Measurements from ENCODE around the gene MCEMP1. TPM values are rescaled to one million over a fixed set of nuclear protein-coding genes. Genes with fewer than 3 reads are reported as not detected.

Gene MCEMP1
- polyA plus RNA-seq, 4 donors, result 0.03 to 1.4 (median 0.48) TPM

Other genes with a start within 250 kb of the MCEMP1 start
- gene PEX11G, start 188.1 kb upstream of the MCEMP1 start, polyA plus RNA-seq, result 10 to 100 TPM in 2 of 4 donors, 1 to 10 TPM in 2; 9.2 to 19.9 (median 14.4) TPM
- 10 to 100 TPM; 37.3 to 77.5 (median 71.9) TPM for gene ZNF358, start 161.0 kb upstream of the MCEMP1 start, polyA plus RNA-seq
- 10 to 100 TPM; 17.6 to 21.1 (median 18.8) TPM for gene MCOLN1, start 154.5 kb upstream of the MCEMP1 start, polyA plus RNA-seq
- gene PNPLA6, start 141.4 kb upstream of the MCEMP1 start, polyA plus RNA-seq, result 100 to 1,000 TPM in 1 of 4 donors, 10 to 100 TPM in 3; 42.4 to 120 (median 78.4) TPM
- 10 to 100 TPM; 32.4 to 87.4 (median 73.5) TPM for gene CAMSAP3, start 81.2 kb upstream of the MCEMP1 start, polyA plus RNA-seq
- 10 to 100 TPM; 24.3 to 31.8 (median 29.3) TPM for gene XAB2, start 47.5 kb upstream of the MCEMP1 start, polyA plus RNA-seq
- gene PET100, start 47.3 kb upstream of the MCEMP1 start, polyA plus RNA-seq, result 100 to 1,000 TPM in 2 of 4 donors, 10 to 100 TPM in 2; 43.7 to 149 (median 104) TPM
- 1 to 10 TPM in 3 of 4 donors, under 1 TPM in 1; 0.63 to 7.3 (median 2.3) TPM for gene PCP2, start 43.4 kb upstream of the MCEMP1 start, polyA plus RNA-seq
- 100 to 1,000 TPM in 3 of 4 donors, 10 to 100 TPM in 1; 95.2 to 271 (median 181) TPM for gene STXBP2, start 40.0 kb upstream of the MCEMP1 start, polyA plus RNA-seq
- gene RETN, start 8.0 kb upstream of the MCEMP1 start, polyA plus RNA-seq, result 10 to 100 TPM in 1 of 4 donors, 1 to 10 TPM in 1, under 1 TPM in 1, not detected in 1; 0.78 to 10.2 (median 8.1) TPM
- gene TRAPPC5, start 3.7 kb downstream of the MCEMP1 start, polyA plus RNA-seq, result 100 to 1,000 TPM in 2 of 4 donors, 10 to 100 TPM in 2; 47.9 to 166 (median 95.4) TPM
- under 1 TPM in 2 of 4 donors, not detected in 2; 0.27 to 0.90 TPM for gene FCER2, start 25.0 kb downstream of the MCEMP1 start, polyA plus RNA-seq
- gene CLEC4G, start 55.0 kb downstream of the MCEMP1 start, polyA plus RNA-seq, result 1 to 10 TPM in 1 of 4 donors, under 1 TPM in 2, not detected in 1; 0.18 to 1.9 (median 0.73) TPM
- gene CD209, start 70.4 kb downstream of the MCEMP1 start, polyA plus RNA-seq, result 10 to 100 TPM in 1 of 4 donors, 1 to 10 TPM in 2, under 1 TPM in 1; 0.67 to 13.6 (median 3.3) TPM
- under 1 TPM in 2 of 4 donors, not detected in 2; 0.12 to 0.61 TPM for gene CLEC4M, start 86.2 kb downstream of the MCEMP1 start, polyA plus RNA-seq
- gene EVI5L, start 153.1 kb downstream of the MCEMP1 start, polyA plus RNA-seq, result 1 to 10 TPM; 2.9 to 8.4 (median 5.6) TPM
- gene PRR36, start 197.3 kb downstream of the MCEMP1 start, polyA plus RNA-seq, result under 1 TPM in 2 of 4 donors, not detected in 2; 0.22 to 0.47 TPM
- gene LRRC8E, start 211.4 kb downstream of the MCEMP1 start, polyA plus RNA-seq, result under 1 TPM; 0.27 to 0.71 (median 0.60) TPM
- gene MAP2K7, start 226.8 kb downstream of the MCEMP1 start, polyA plus RNA-seq, result 10 to 100 TPM; 17.3 to 27.5 (median 21.6) TPM
- gene TGFBR3L, start 237.7 kb downstream of the MCEMP1 start, polyA plus RNA-seq, result 1 to 10 TPM in 1 of 4 donors, under 1 TPM in 1, not detected in 2; 0.21 to 1.4 TPM
- gene SNAPC2, start 243.2 kb downstream of the MCEMP1 start, polyA plus RNA-seq, result 10 to 100 TPM; 12.4 to 17.3 (median 16.4) TPM
- gene CTXN1, start 249.0 kb downstream of the MCEMP1 start, polyA plus RNA-seq, result 1 to 10 TPM in 1 of 4 donors, under 1 TPM in 1, not detected in 2; 0.77 to 1.1 TPM